K562 (cell line): ENCODE measurements around the gene FYB1. TPM values are rescaled to one million over a fixed set of nuclear protein-coding genes. Genes with fewer than 3 reads are reported as not detected.

Experiments used
- ATAC-seq: fragments of 200-7000 bp; cut with Tn5 transposase; 3 replicates; pipeline ENCODE4 v1.9.1; 2020; ENCODE audit warnings: moderate library complexity
- BruUV-seq: library from RNA; stranded (reverse); fragments of 400-500 nt; replicated peaks from 2 replicates; lab custom pipeline; 2021; lab: Mats Ljungman, UMichigan
- CTCF ChIA-PET: fragments of 300-600 bp; formaldehyde crosslinking; extraction: SDS; loops from one replicate; lab custom pipeline; 2021; ENCODE audit warnings: low intra/inter-chr PET ratio; lab: Yijun Ruan, JAX
- POLR2A ChIA-PET: fragments of 300-600, 350-650 bp; sonication (Branson Sonifier 250); formaldehyde crosslinking; extraction: SDS; loops from one replicate; lab custom pipeline; 2021; ENCODE audit warnings: antibody characterized with exemption, inconsistent platforms; lab: Yijun Ruan, JAX
- DNase-seq, 4 experiments: peaks; one replicate each; pipeline versions ENCODE4 v3.0.0 to v3.0.0-alpha.2; 2011 to 2018; ENCODE audit warnings: low spot score in 3 of 4, mixed read lengths in 3 of 4; ENCODE audit errors: extremely low read depth in 1 of 4
- FAIRE-seq: peaks from 2 replicates; lab custom pipeline; 2011; peaks lifted over from hg19 to GRCh38; lab: Jason Lieb, UNC
- H2AFZ ChIP-seq: 2 replicates; pipeline ENCODE4 v1.6.0; 2011; ENCODE audit warnings: low read depth, low read length, control low read depth, inconsistent platforms
- H3K27ac ChIP-seq: fragments of 200-600 bp; 3 replicates; pipeline ENCODE4 v1.8.0; 2011; ENCODE audit warnings: low read depth, mild to moderate bottlenecking, control low read depth, inconsistent platforms, low read length, moderate library complexity, mixed read lengths; ENCODE audit errors: extremely low read depth
- H3K27me3 ChIP-seq, 2 experiments: fragments of 300-600 bp in 1 of 2; 2 replicates in 1 of 2; 3 replicates in 1 of 2; pipeline versions ENCODE4 v1.6.0 to v1.8.0; 2011; ENCODE audit warnings: inconsistent platforms in 2 of 2, low read length in 2 of 2, mild to moderate bottlenecking in 1 of 2, mixed read lengths in 1 of 2, moderate library complexity in 1 of 2; ENCODE audit not compliant: control insufficient read depth in 2 of 2, insufficient read depth in 2 of 2
- H3K36me3 ChIP-seq: fragments of 300-600 bp; 3 replicates; pipeline ENCODE4 v1.8.0; 2011; ENCODE audit warnings: mild to moderate bottlenecking, low read length, inconsistent platforms; ENCODE audit not compliant: control insufficient read depth, insufficient read depth
- H3K4me1 ChIP-seq, 2 experiments: fragments of 200-600 bp in 1 of 2; replicated peaks in 1 of 2; 2 replicates in 1 of 2; 3 replicates in 1 of 2; pipeline versions ENCODE4 v1.5.1 to v1.8.0; 2011; ENCODE audit warnings: inconsistent platforms in 2 of 2, low read length in 2 of 2, mild to moderate bottlenecking in 1 of 2, mixed read lengths in 1 of 2, moderate library complexity in 1 of 2; ENCODE audit not compliant: control insufficient read depth in 2 of 2, insufficient read depth in 2 of 2
- H3K4me2 ChIP-seq: 2 replicates; pipeline ENCODE4 v1.6.1; 2011; ENCODE audit warnings: low read length, control low read depth, inconsistent platforms, mixed read lengths; ENCODE audit not compliant: insufficient read depth
- H3K4me3 ChIP-seq: fragments of 200-600 bp; sonication (generic), shearing (Covaris generic); 2 replicates; pipeline ENCODE4 v1.5.1; 2016; ENCODE audit warnings: control low read depth, inconsistent platforms
- H3K79me2 ChIP-seq: fragments of 200-600 bp; 3 replicates; pipeline ENCODE4 v1.8.0; 2011; ENCODE audit warnings: low read length, inconsistent platforms; ENCODE audit not compliant: control insufficient read depth, insufficient read depth
- H3K9ac ChIP-seq, 2 experiments: 2 replicates each; pipeline versions ENCODE4 v1.6.0 to v1.6.1; 2011; ENCODE audit warnings: low read depth in 2 of 2, low read length in 2 of 2, control low read depth in 1 of 2, inconsistent platforms in 1 of 2, mild to moderate bottlenecking in 1 of 2, mixed read lengths in 1 of 2; ENCODE audit not compliant: insufficient read depth in 1 of 2
- H3K9me1 ChIP-seq: one replicate; pipeline ENCODE4 v1.6.0; 2011; ENCODE audit warnings: inconsistent platforms, mild to moderate bottlenecking, low read length, moderate library complexity; ENCODE audit not compliant: control insufficient read depth, insufficient read depth
- H3K9me3 ChIP-seq: replicated peaks from 2 replicates; pipeline ENCODE4 v1.5.1; 2011; ENCODE audit warnings: low read depth, low read length, inconsistent platforms; ENCODE audit not compliant: control insufficient read depth, insufficient read depth
- H4K20me1 ChIP-seq: replicated peaks from 2 replicates; pipeline ENCODE4 v1.6.1; 2011; ENCODE audit warnings: low read length, inconsistent platforms, mixed read lengths; ENCODE audit not compliant: control insufficient read depth, insufficient read depth
- CC2D1A ChIP-seq: fragments of 450-650 bp; IDR thresholded peaks from 2 replicates; pipeline ENCODE4 v1.6.1; 2017; ENCODE audit warnings: mild to moderate bottlenecking
- DMBX1 ChIP-seq: fragments of 250-450 bp; sonication (Bioruptor Pico); IDR thresholded peaks from 2 replicates; pipeline ENCODE4 v1.8.0; 2022; ENCODE audit warnings: inconsistent platforms, mild to moderate bottlenecking, moderate library complexity, borderline replicate concordance
- GATA2 ChIP-seq: sonication (generic); formaldehyde crosslinking; IDR thresholded peaks from 2 replicates; pipeline ENCODE4 v1.4.0; 2020; ENCODE audit warnings: mild to moderate bottlenecking, missing genetic modification reagents
- MYC ChIP-seq, 2 experiments: fragments of 250-450 bp in 1 of 2; sonication (Bioruptor Pico) in 1 of 2; IDR thresholded peaks; 2 replicates each; pipeline versions ENCODE4 v1.5.1 to v1.6.1; 2012 to 2021; ENCODE audit warnings: low read depth in 2 of 2, borderline replicate concordance in 1 of 2, improper control_type of control experiment in 1 of 2, low read length in 1 of 2, mild to moderate bottlenecking in 1 of 2, moderate library complexity in 1 of 2
- PURB ChIP-seq: sonication (generic); formaldehyde crosslinking; IDR thresholded peaks from 2 replicates; pipeline ENCODE4 v1.9.0; 2021; ENCODE audit warnings: low read depth, mild to moderate bottlenecking, missing genetic modification reagents
- ZFP36 ChIP-seq: fragments of 150-350 bp; IDR thresholded peaks from 2 replicates; pipeline ENCODE4 v1.6.1; 2018; ENCODE audit warnings: low read length, low read depth; ENCODE audit not compliant: partially characterized antibody
- ZNF431 ChIP-seq: sonication (generic); formaldehyde crosslinking; IDR thresholded peaks from 2 replicates; pipeline ENCODE4 v1.8.0; 2022; ENCODE audit warnings: mild to moderate bottlenecking, missing genetic modification reagents
- ZNF766 ChIP-seq: fragments of 200-800 bp; sonication (Bioruptor generic); conservative IDR thresholded peaks from 2 replicates; pipeline ENCODE4 v1.6.1; 2016; ENCODE audit warnings: missing genetic modification characterization, missing compliant biosample characterization
- WGBS: fragments of 100-300 bp; shearing (Covaris generic); methylation state at CpG from one replicate; pipeline ENCODE4 v1.1.6; 2016; ENCODE audit warnings: low coverage, mixed read lengths; ENCODE audit not compliant: insufficient coverage; ENCODE audit errors: missing lambda C conversion rate; 5-methylcytosine and 5-hydroxymethylcytosine counted together
- in situ Hi-C: fragments of 300-500 bp; cut with MboI; formaldehyde crosslinking; loops from 4 replicates; pipeline ENCODE4 v1.15.0; 2018; ENCODE audit warnings: inconsistent platforms, mixed read lengths
- intact Hi-C: fragments of 100-400 bp; cut with micrococcal nuclease; formaldehyde crosslinking; loops from 2 replicates; pipeline ENCODE4 v1.14.2; 2022
- polyA plus RNA-seq, 8 experiments: library from polyadenylated mRNA; depleted of rRNA in 4 of 8; stranded (reverse) in 5 of 8; unstranded in 3 of 8; fragments of >200 nt; fragmentation: Nextera tagmentation in 2 of 8; fragmentation: Illumina TruSeq in 1 of 8; extraction: Ambion mirVana in 2 of 8; extraction: Trizol in 1 of 8; gene quantifications; 2 replicates each; pipeline versions ENCODE4 v1.2.1 to v1.2.3, GENCODE V29; 2011 to 2014; ENCODE audit warnings: inconsistent platforms in 1 of 8, missing spikeins in 1 of 8
- total RNA-seq, 7 experiments: library from RNA; depleted of rRNA in 6 of 7; stranded (reverse); fragments of >200 nt in 6 of 7; fragmentation: Illumina TruSeq in 2 of 7; extraction: Trizol in 2 of 7; gene quantifications; 2 replicates each; pipeline versions ENCODE4 v1.2.1 to v1.2.3, GENCODE V29; 2011 to 2021; ENCODE audit warnings: low replicate concordance in 1 of 7
- TF ChIP-seq, protein P1 (sequence below): fragments of 450-650 bp; IDR thresholded peaks from 2 replicates; pipeline ENCODE4 v1.6.1; 2016; ENCODE audit warnings: mild to moderate bottlenecking

The FYB1 gene
- total and polyA plus RNA-seq, 9 of the 15 experiments (the other 6 are each of a cell fraction or from before 2014, with no cell fraction given): 4.7 to 31.5 (median 9.7) TPM

DNA sequence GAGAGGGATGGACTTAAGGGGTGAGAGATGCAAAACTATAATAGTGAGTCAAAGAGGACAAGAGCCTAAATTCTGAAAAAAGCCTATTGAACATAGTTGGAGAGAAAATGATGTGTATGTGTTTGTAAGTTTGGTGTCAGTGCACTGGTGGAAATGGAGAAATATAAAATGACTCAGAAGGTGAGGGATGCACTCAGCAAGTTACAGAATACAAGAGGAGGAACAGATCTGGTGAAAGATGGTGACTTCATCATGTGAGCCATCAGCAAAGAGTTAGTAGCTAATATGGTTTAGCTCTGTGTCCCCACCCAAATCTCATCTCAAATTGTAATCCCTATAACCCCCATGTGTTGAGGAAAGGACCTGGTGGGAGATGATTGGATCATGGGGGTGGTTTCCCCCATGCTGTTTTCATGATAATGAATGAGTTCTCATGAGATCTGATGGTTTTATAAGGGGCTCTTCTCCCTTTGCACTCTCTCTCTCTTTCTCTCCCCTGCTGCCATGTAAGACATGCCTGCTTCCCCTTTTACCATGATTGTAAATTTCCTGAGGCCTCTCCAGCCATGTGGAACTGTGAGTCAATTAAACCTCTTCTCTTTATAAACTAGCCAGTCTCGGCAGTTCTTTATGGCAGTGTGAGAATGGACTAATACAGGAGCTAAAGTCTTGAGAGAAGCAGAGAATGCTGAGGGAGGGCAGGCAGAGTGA lies 30.4 kb upstream of the FYB1 start:
- Histone ChIP-seq H3K4me1 (no peaks in the 10 kb centered on the region; a peak in 1 of 5 replicates), H3K9ac (no peak overlapping the region), H3K9me3 (peaks cover 4% of the 10 kb centered on the region; the same call in 1 of the 2 replicates), H3K27ac (no peak overlapping the region), H2AFZ (peak overlapping the region; percentile 64; the same call in 1 of the 2 replicates), H3K9me1 (no peaks in the 10 kb centered on the region)
- POLR2A ChIA-PET: interaction anchor here (0.6 to 1.4 kb wide), 2 partner anchors 9 to 836 kb away, joined by 3 to 4 read pairs; no protein-coding TSS in a partner anchor
- no peak for FAIRE-seq
- in situ Hi-C loops (no loop called here), intact Hi-C loops (no loop called here)
- TF ChIP-seq DMBX1 (no peak), GATA2 (CRISPR knock-in tag) (no peak), ZFP36 (no peak), MYC (IDR thresholded peaks at IDR 0.05; ENCODE audit: low read depth, low read length) (no peak), MYC (CRISPR knock-in tag; IDR thresholded peaks at IDR 0.05; ENCODE audit: borderline replicate concordance, low read depth) (no peak), ZNF431 (peak; percentile 84), CC2D1A (peak; percentile 51; the same call in 1 of the 2 replicates), ZNF766 (CRISPR knock-in tag) (peak; percentile 78), PURB (no peak)
- TF ChIP-seq, protein P1, sequence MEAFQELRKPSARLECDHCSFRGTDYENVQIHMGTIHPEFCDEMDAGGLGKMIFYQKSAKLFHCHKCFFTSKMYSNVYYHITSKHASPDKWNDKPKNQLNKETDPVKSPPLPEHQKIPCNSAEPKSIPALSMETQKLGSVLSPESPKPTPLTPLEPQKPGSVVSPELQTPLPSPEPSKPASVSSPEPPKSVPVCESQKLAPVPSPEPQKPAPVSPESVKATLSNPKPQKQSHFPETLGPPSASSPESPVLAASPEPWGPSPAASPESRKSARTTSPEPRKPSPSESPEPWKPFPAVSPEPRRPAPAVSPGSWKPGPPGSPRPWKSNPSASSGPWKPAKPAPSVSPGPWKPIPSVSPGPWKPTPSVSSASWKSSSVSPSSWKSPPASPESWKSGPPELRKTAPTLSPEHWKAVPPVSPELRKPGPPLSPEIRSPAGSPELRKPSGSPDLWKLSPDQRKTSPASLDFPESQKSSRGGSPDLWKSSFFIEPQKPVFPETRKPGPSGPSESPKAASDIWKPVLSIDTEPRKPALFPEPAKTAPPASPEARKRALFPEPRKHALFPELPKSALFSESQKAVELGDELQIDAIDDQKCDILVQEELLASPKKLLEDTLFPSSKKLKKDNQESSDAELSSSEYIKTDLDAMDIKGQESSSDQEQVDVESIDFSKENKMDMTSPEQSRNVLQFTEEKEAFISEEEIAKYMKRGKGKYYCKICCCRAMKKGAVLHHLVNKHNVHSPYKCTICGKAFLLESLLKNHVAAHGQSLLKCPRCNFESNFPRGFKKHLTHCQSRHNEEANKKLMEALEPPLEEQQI: peak; percentile 55; the same call in 1 of the 2 replicates
- TF ChIP-seq, all 486 proteins: peak for 4
- Histone ChIP-seq H3K79me2 (no peaks in the 10 kb centered on the region), H3K36me3 (no peaks in the 10 kb centered on the region), H4K20me1 (no peaks in the 10 kb centered on the region), H3K4me3 (no peak overlapping the region), H3K4me2 (no peak overlapping the region; the same call in 1 of the 2 replicates), H3K27me3 (no peaks in the 10 kb centered on the region)
- CTCF ChIA-PET: no interaction called here
- BruUV-seq: no TSS peak
- no peak for DNase-seq
- ATAC-seq: peak; percentile 26; the same call in 2 of the 3 replicates
- 8% methylated on average over 1 of the region's 1 CpG for WGBS
